Measurements from ENCODE around the gene FSTL1.

The FSTL1 gene, protein sequence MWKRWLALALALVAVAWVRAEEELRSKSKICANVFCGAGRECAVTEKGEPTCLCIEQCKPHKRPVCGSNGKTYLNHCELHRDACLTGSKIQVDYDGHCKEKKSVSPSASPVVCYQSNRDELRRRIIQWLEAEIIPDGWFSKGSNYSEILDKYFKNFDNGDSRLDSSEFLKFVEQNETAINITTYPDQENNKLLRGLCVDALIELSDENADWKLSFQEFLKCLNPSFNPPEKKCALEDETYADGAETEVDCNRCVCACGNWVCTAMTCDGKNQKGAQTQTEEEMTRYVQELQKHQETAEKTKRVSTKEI

DNA sequence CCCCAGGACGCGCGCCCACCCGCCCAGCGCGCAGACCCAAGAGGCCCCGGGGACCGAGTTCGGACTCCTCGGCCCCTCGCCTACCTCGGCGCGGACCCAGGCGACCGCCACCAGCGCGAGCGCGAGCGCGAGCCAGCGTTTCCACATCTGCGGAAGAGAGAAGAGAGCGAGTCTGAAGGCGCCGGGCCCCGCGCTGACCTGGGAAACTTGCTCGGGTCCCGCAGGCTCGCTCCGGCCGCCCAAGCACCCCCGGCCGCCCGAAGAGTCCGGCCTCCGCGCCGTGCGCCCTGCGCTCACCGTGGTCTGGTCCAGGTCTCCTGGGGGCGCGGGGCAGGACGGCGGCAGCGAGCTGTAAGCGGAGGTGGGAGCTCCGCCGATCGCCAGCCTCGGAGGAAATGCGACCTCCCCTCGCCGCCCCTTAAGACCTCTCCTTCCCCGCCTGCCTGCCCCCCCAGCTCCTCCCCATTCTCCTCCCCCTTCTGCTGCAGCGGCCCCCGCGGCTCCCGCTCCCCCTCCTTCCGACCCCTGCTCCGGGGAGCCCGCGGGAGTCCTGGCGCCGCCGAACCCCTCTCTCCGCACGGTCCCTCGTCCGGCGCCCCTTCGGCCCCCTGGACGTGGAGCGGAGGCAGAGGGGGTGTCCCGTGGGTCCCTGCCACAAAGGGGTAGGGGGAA, at the start of gene FSTL1:
Gene FSTL1, minus strand, starts transcription at position 393 of the 672 bp plus-strand sequence. Its CDS starts 246 bp downstream, at position 147.
- peak; percentile 72 for DNase-seq (ENCODE audit: low read depth)

DNA sequence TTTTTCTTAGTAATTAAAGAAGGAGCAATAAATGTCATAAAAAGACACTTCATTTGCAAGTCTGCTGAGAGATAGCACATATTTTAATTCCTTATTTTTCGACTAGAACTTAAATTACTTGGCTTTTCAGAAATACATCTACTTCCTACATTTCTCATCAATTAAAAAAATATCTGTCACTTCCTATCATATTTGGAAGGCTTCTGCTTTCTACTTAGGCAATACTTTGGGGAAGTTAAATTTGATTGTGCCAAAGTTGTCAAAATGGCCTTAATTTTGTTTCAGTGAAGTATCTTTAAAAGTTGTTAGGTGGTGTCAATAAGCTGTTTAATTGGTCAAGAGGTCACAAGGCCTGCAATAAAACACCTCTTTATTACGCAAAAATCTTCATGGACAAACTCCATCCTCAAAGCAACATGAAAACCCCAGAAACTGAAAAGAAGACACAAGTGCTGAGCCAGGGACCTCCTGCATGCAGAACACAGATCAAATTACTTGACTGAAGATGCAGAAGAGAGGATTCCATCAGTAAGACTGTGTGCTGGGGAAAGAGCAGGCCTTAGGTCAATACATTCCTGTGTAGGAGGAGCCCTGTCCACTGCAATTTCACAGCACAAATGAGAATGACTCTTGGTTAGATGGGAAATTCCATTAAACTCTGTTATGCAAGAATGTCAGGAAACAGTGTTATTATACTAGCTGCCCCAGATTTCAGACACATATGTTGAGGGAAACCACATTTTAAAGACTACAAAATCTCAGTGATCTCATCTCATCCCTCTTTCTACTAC, 48.0 kb upstream of the FSTL1 start:
- DNase-seq (ENCODE audit: low read depth): peak; percentile 100

DNA sequence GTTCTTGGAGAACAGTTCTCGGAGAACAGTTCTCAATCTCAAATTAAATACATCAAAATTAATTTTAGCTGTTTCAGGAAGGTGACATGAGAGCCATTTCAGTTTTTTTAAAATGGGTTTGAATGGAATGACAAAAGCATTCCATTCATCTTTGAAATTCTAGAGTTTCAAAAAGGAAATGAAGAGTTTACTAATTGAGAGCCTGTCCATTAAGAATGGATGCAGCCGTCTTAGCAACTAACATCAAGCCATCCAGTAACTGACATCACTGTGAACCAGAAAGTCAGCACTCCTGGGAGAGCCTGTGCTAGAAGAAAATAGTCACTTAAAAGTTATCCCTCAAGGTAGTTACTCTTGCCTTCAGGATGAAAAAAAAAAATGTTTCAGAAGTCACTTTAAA, 47.0 kb upstream of the FSTL1 start:
- peak; percentile 56 for DNase-seq (ENCODE audit: low read depth)

DNA sequence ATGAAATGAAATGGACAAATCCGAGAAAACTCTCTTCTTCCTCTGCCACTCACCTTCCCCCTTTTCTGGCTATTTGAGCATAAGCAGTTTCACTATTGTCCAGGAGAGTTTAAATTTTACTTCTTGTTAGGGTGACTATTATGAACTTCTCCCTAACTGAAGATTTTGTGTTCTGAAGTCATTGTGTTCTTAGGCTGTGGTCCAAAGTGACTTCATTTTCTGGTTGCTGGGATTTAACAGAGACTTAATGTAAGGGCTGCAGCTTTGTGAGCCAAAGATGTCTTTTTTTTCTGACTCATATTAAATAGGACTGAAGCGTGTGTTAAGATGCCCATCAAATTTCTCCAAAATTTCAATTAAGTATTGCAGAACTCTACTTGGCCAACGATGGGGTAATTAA, 46.5 kb upstream of the FSTL1 start:
- DNase-seq (ENCODE audit: low read depth): peak; percentile 98

DNA sequence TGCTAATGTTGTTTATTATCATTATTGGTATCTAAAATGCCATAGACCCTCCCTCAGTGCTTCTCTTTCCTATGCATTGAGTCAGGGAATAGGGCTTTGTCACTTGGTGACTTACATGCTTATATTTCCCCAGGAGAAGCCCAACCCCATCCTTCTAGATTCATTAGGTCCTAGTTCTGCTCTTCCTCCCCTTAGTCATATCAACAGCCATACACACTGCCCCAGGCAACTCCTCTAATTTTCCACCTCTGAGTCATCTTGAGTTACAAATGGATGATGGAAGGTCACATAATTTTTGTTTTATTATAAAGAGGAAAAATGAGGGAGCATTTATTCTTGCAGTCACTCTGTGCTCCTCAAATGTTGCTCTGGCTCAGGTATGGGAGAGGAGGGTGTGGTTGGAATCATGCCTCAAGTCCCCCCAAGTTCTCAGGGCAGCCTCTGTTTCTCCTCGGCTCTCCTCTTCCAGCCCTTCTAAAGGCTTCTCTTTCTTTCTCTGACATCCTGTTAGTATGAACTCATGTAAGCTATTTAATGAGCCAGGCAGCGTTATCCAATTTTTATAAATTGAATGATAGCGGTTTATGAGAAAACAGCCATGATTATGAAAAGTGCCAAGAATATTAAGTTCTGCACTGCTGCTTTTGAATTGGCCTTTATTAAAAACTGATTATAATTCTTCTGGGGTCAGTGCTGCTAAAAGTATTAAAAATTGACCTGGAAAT, 45.6 kb upstream of the FSTL1 start:
- peak; percentile 87 for DNase-seq (ENCODE audit: low read depth)

DNA sequence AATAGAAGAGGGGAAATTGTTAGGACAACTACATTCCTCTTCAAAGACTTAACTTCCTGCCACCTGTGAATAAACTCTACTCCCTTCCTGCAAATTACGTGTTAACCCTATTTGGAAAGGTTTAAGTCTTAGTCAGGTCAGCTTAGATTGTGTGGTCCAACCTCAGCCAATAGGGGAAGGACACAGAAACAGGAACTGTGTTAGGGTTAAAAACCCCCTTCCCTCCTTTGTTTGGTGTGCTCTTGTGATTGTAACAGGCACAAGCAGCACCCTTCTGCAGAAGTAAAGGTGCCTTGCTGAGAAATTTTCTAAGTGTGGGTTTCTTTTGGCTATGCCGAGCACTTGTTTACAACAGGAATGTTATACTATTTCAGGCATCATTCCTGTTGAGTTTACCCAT, 45.0 kb upstream of the FSTL1 start:
- DNase-seq (ENCODE audit: low read depth): peak; percentile 4

DNA sequence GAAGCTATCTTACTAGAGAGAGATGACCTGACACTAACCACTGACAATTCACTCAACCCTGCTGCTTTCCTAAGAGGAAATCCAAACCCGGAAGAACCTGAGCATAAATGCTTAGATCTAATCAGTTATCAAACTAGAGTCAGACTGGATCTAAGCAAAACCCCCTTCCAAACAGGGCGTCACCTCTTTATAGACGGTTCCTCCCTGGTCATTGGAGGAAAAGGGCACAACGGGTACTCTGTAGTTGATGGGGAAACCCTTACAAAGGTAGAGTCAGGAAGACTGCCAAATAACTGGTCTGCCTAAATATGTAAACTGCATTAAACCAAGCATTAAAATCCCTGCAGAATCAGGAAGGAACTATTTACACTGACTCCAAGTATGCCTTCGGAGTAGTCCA, 41.3 kb upstream of the FSTL1 start:
- no peak for DNase-seq (ENCODE audit: low read depth)

DNA sequence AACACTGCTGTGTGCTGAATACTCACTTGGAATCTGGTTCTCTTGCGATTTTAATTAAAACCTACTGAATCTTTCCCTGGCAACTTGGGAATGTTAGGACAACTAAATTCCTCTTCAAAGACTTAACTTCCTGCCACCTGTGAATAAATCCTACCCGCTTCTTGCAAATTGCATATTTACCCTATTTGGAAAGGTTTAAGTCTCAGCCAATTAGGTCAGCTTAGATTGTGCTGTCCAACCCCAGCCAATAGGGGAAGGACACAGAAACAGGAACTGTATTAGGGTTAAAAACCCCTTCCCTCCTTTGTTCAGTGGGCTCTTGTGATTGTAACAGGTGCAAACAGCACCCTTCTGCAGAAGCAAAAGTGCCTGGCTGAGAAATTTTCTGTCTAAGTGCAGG, 38.6 kb upstream of the FSTL1 start:
- DNase-seq (ENCODE audit: low read depth): no peak

DNA sequence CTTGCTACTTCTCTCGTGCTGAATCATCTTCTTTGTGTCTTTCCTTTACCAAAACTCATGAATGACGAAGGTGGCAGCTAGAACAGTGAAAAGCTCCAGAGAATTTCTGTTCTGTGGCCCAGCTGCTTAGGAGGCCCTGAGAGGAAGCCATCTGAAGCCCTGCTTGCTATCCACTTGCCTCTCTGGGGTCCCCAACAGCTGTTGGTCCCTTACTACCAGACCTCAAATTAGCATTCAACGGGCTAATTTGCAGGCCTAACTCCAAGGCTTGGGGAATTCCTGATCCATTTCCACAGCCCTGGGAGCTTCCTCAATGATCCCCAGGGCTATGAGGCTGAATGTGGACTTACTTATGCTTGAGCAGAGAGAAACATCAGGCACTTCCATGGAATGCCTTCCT, 37.5 kb upstream of the FSTL1 start:
- no peak for DNase-seq (ENCODE audit: low read depth)

DNA sequence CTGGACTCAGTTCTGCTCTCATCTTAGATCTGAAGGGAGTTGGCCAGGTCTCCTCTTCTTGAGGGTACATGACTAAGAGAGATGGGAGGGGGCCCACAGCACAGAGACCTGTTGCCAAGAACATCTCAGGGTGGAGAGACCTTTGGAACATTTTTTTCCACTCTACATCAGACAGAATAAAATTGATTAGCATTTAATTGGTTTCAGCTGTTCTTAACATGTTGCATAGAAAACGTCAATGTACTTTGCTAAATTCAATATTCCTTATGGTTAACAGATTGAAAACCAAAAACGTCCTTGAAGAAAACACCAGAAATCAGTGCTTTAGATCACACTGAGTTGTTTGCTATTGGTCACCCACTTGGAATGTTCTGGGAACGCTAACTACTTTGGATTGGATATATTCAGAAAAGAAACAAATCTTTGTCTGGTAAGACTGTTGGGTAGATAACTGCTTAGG, 36.4 kb upstream of the FSTL1 start:
- DNase-seq (ENCODE audit: low read depth): peak; percentile 76

DNA sequence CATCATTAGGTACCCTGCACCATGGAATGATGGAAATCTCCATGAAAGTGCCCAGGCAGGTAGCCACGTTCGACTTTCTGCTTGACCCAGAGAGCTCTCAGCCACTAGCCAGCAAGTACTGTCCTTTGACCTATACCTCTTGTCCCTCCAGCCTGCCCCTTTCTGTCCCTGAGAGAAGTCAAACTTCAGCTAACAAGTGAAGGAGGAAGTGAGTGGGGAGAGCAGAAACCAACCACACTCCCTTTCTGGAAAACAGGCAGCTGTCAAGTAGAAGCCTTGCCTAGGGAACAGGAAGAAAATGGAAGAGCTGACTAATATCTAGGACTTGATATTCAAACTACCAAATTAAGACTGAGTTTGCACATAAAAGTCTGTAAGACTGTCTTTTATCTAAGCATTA, 30.3 kb upstream of the FSTL1 start:
- no peak for DNase-seq (ENCODE audit: low read depth)

DNA sequence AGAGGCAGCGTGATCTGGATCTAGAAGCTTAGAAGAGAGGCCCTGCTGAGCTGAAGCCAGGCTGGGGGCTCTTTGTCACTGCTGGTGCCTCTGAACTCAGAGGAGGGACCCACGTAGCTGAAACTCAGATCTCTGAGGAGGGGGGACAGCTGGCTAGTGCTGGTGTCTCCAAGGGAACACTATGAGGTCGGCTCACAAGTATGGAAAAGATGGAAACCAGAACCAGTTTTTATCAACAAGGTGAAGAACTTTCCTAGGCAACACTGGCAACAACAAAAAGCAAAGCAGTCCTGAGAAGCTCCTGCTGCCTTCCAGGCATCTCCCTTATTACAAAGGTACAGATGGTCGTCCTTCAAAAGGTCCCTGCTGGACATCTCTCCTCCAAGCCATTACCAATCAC, 27.0 kb upstream of the FSTL1 start:
- no peak for DNase-seq (ENCODE audit: low read depth)

DNA sequence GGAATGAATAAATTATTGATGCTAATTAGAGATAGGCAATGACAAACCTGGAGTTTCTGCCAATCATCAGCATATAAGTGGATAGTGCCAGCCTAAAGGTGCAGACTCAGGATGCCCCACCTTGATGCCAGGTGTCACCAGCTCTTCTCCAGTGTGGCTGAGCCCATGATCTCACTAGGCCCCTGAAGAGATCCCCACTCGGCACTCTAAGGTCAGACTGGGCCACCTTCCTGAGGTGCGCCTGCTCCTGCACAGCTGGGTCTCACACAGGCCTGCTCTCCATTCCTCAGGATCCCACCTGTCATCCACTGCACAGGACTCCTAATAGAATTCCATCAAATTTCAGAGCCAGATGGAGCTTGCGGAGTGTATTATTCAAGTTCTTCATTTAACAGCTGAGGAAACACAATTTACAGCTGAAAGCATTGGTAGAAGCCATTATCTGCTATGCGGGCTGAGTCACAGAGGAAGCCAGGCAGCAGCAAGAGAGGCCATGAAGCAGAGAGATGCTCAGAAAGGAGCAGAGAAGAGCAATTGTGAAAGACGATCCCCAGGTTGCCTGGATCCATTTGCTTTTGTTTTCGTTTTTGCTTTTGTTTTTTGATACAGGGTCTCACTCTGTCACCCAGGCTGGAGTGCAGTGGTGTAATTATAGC, 25.1 kb upstream of the FSTL1 start:
- DNase-seq (ENCODE audit: low read depth): peak; percentile 52

DNA sequence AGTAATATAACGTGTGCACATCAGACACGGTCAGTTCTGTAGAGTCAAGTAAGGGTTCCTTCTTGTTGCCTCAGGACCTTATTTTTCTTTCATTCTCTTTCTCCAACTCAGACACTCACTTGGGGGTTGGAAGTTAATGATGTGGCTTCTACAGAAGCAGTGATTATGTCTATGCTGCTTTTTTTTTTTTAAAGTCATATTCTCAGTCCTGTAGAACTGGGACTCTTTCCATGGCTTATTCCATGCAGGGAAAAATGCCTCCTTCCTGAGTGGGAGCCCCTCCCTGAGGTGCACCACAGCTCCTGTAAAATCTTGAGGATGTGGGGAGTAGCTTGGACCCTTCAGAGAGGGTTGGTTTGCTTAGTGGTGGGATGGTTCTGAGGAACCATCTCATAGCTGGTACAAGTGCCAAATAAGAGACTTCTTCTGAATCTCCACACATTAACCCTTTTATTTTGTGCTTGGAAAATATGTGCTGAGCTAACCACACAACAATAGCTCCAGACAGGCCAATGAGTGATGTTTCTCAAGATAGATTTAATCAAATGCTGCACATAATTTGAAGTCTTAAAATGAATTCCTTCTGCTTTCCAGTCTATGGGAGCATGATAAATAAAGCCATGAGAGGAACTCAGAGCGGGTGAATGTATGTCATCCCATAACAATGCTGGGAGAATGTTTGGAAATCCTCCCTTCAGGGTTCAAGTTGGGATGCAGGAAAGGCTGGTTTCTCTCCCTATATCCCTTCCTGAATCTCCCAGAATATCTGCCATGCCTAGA, 23.3 kb upstream of the FSTL1 start:
- DNase-seq (ENCODE audit: low read depth): no peak

DNA sequence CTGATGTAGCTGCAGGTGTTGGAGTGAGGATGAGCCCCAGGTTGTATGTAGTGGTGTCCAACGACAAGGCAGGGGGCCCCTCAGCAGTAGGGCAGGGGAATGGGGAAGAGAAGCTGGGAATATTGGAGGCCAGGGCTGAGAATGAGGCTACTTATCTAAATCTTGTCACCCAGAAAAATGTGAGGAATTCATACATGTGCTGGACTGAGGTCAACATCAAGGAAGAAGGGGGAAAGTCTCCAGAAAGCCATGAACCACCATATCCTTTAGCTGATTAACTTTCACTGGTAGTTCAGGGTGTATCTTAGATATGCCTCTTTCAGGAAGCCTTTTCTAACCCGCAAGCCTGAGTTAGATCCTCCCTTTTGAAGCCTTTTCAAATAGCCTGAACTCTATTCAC, 22.6 kb upstream of the FSTL1 start:
- peak; percentile 15 for DNase-seq (ENCODE audit: low read depth)

DNA sequence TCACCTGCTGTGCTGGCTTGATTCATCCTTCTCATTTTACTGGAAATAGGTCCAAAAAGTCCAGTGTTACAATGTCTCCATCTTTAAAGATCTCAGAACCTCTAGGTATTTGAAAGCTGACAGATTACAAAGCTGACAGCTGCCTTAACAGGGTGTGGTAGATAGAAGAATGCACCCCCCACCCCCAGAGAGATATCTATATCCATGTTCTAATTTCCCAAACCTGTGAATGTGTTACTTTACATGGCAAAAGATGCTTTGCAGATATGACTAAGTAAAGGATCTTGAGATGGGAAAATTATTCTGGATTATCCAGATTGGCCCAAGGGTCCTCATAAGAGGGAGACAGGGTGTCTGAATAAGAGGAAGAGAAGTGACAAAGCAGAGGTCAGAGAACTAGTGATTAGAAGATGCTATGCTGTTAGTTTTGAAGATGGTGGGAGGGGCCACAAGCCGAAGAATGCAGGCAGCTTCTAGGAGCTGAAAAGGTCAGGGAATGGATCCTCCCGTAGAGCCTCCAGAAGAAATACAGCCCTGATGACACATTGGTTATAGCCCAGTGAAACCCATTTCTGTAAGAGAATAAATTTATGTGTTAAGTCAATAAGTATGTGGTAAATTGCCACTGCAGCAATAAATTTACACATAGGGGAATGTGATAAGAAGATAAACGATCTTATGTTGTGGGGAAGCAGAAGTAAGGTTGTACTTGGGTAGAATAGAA, 21.5 kb upstream of the FSTL1 start:
- peak; percentile 28 for DNase-seq (ENCODE audit: low read depth)

DNA sequence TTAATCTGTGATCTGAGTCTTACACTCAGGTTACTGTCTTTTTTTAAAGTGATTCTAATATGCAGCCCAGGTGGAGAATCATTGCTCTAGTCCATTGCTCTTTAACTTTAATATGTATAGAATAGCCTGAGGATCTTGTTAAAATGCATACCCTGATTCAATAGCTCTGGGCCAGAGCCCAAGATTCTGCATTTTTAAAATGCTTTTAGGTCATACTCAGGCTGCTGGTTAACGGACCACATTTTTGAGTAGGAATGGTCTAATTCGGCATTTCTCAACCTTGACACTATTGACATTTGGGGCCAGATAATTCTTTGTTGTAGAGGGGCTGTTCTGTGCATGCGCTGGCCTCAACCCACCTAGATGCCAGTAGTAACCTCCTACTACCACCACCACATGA, 20.9 kb upstream of the FSTL1 start:
- DNase-seq (ENCODE audit: low read depth): peak; percentile 74

DNA sequence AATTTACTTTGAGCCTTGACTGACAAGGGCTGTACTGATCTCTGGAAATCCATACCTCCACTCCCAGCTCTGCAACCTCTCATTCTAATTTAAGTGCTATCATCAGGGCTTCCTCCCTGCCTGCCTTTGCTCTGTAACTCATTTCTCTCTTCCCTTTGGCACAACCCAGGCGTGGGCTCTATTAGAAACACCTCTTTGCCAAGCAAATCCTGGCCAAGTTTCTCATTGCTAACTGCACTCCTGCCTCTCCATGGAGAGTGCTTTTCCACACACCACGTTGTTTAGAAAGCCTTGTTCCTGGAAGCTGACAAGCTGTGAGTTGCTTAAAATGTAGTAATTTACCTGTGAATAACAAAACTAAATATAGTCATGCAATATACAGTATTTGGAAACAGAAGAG, 20.1 kb upstream of the FSTL1 start:
- DNase-seq (ENCODE audit: low read depth): no peak

DNA sequence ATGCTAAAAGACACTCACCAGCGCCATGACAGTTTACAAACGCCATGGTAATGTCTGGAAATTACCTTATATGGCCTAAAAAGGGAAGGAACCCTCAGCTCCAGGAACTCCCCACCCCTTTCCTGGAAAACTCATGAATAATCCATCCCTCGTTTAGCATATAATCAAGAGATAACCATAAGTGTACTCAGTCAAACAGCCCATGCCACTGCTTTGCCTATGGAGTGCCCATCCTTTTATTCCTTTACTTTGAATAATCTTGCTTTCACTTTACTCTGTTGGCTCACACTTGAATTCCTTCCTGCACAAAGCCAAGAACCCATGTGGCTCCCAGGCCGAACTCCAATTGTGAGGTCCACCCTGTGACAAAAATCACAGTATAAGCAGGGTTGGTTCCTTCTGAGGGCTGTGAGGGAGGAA, 19.1 kb upstream of the FSTL1 start:
- peak; percentile 29 for DNase-seq (ENCODE audit: low read depth)

DNA sequence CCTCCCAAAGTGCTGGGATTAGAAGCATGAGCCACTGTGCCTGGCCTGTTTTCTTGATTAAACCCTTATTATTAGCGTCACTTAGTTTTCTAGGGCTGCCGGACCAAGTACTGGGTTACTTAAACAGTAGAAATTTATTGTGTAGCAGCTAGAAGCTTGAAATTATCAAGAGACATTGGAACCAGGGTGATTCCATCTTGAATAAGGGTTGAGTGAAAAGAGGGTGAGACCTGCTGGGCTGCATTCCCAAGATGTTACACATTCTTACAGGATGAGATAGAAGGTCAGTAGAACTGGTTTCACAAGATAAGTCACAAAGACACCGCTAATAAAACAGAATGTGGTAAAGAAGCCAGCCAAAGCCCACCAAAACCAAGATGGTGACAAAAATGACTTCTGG, 18.6 kb upstream of the FSTL1 start:
- DNase-seq (ENCODE audit: low read depth): peak; percentile 76

Measured in iris pigment epithelial cell (primary cell).